Panc1 (cell line): ENCODE measurements around the gene C1orf198. TPM values are rescaled to one million over a fixed set of nuclear protein-coding genes. Genes with fewer than 3 reads are reported as not detected.

Experiments
- ATAC-seq: fragments of 200-7000 bp; cut with Tn5 transposase; 2 replicates; pipeline ENCODE4 v1.9.1; 2020; ENCODE audit warnings: mild to moderate bottlenecking, moderate library complexity
- BruUV-seq: library from RNA; stranded (reverse); fragments of 400-500 nt; replicated peaks from 2 replicates; lab custom pipeline; 2021; lab: Mats Ljungman, UMichigan
- CTCF ChIA-PET: fragments of 300-600 bp; sonication (Branson Sonifier 250); formaldehyde crosslinking; loops from one replicate; lab custom pipeline; 2022; ENCODE audit warnings: antibody characterized with exemption; lab: Charles Lee
- POLR2A ChIA-PET: fragments of 300-600 bp; sonication (Branson Sonifier 250); formaldehyde crosslinking; loops from one replicate; lab custom pipeline; 2022; ENCODE audit warnings: antibody characterized with exemption; lab: Charles Lee
- DNase-seq: peaks from one replicate; pipeline ENCODE4 v3.0.0-alpha.2; 2010; ENCODE audit warnings: low read depth, low spot score
- H3K27ac ChIP-seq: 2 replicates; pipeline ENCODE4 v1.5.1; 2011; ENCODE audit warnings: mild to moderate bottlenecking, low read length, inconsistent platforms
- H3K27me3 ChIP-seq: fragments of 200-500 bp; sonication (Bioruptor generic); 2 replicates; pipeline ENCODE4 v1.6.0; 2014; ENCODE audit warnings: low read length, inconsistent platforms; ENCODE audit not compliant: control insufficient read depth, insufficient read depth
- H3K36me3 ChIP-seq: fragments of 200-500 bp; sonication (Bioruptor generic); 2 replicates; pipeline ENCODE4 v1.5.1; 2014; ENCODE audit warnings: inconsistent platforms, mild to moderate bottlenecking, low read length, moderate library complexity; ENCODE audit not compliant: control insufficient read depth, insufficient read depth
- H3K4me1 ChIP-seq: 2 replicates; pipeline ENCODE4 v1.5.1; 2011; ENCODE audit warnings: inconsistent platforms, mild to moderate bottlenecking, low read length, moderate library complexity; ENCODE audit not compliant: control insufficient read depth, insufficient read depth
- H3K4me3 ChIP-seq, 2 experiments: 2 replicates each; pipeline ENCODE4 v1.5.1; 2011 to 2012; ENCODE audit warnings: low read depth in 2 of 2, low read length in 2 of 2, mild to moderate bottlenecking in 2 of 2, inconsistent platforms in 1 of 2, moderate library complexity in 1 of 2
- H3K9me3 ChIP-seq: fragments of 200-500 bp; sonication (Bioruptor generic); 2 replicates; pipeline ENCODE4 v1.5.1; 2014; ENCODE audit warnings: low read depth, mild to moderate bottlenecking, inconsistent platforms, low read length, moderate library complexity; ENCODE audit not compliant: control insufficient read depth, insufficient read depth
- CTCF ChIP-seq: fragments of 450-650 bp; IDR thresholded peaks from 2 replicates; pipeline ENCODE4 v1.5.1; 2017; ENCODE audit warnings: mild to moderate bottlenecking
- POLR2AphosphoS5 ChIP-seq: IDR thresholded peaks from 2 replicates; pipeline ENCODE4 v1.6.1; 2012; ENCODE audit warnings: mild to moderate bottlenecking, low read depth, low read length, moderate library complexity
- REST ChIP-seq, 2 experiments: IDR thresholded peaks; 2 replicates each; pipeline ENCODE4 v1.6.1; 2011 to 2012; ENCODE audit warnings: low read depth in 2 of 2, control low read depth in 1 of 2, low read length in 1 of 2, mild to moderate bottlenecking in 1 of 2, moderate library complexity in 1 of 2; ENCODE audit not compliant: insufficient read depth in 1 of 2
- SIN3A ChIP-seq: IDR thresholded peaks from 2 replicates; pipeline ENCODE4 v1.6.1; 2012; ENCODE audit warnings: low read depth, mild to moderate bottlenecking, low read length, moderate library complexity, borderline replicate concordance; ENCODE audit not compliant: insufficient read depth
- TCF7L2 ChIP-seq: IDR thresholded peaks from 2 replicates; pipeline ENCODE4 v1.6.1; 2011; ENCODE audit warnings: mild to moderate bottlenecking, low read depth, low read length, inconsistent platforms
- in situ Hi-C: cut with HindIII; loops from 2 replicates; pipeline ENCODE4 v1.10.0; 2016; ENCODE audit warnings: low sequenced_read_pairs, low pct_unique_long_range_greater_than_20kb
- intact Hi-C: fragments of 100-400 bp; cut with micrococcal nuclease; formaldehyde crosslinking; loops from one replicate; pipeline ENCODE4 v1.10.0; 2022; ENCODE audit not compliant: unreplicated experiment
- total RNA-seq: library from RNA; stranded (reverse); gene quantifications from one replicate; pipeline ENCODE4 v1.2.1, GENCODE V29; 2021; ENCODE audit not compliant: unreplicated experiment

The C1orf198 gene
- total RNA-seq, 1 experiment from 2014 or later: 33.6 TPM

- intact Hi-C loops (no loop called here), in situ Hi-C loops (no loop called here)
- no peak overlapping the region for H3K4me3 ChIP-seq
- ChIA-PET CTCF (no interaction called here), POLR2A (no interaction called here)
- no peak for ATAC-seq
- DNase-seq: no peak
- H3K36me3 ChIP-seq: no peaks in the 10 kb centered on the region
- H3K4me1 ChIP-seq: peaks cover 17% of the 10 kb centered on the region
- H3K27ac ChIP-seq: no peak overlapping the region
- no peaks in the 10 kb centered on the region for H3K9me3 ChIP-seq
- no TSS peak for BruUV-seq
- no peaks in the 10 kb centered on the region for H3K27me3 ChIP-seq
- TF ChIP-seq REST (IDR thresholded peaks at IDR 0.05; ENCODE audit: insufficient read depth in 1 of 2, low read depth in 2 of 2, low read length in 1 of 2): no peak
- TF ChIP-seq CTCF: no peak
- no peak for TF ChIP-seq POLR2AphosphoS5
- TF ChIP-seq SIN3A: no peak
- no peak for TF ChIP-seq TCF7L2
These were observed 47.8 kb downstream of the C1orf198 start for GRCh38 chr1:230820568-230820967.

- Histone ChIP-seq H3K4me1 (peaks cover 11% of the 10 kb centered on the region), H3K9me3 (no peaks in the 10 kb centered on the region), H3K27me3 (no peaks in the 10 kb centered on the region), H3K36me3 (no peaks in the 10 kb centered on the region), H3K4me3 (no peak overlapping the region), H3K27ac (no peak overlapping the region)
- ChIA-PET POLR2A (no interaction called here), CTCF (no interaction called here)
- TF ChIP-seq POLR2AphosphoS5 (no peak), SIN3A (no peak), CTCF (no peak), TCF7L2 (no peak), REST (IDR thresholded peaks at IDR 0.05; ENCODE audit: insufficient read depth in 1 of 2, low read depth in 2 of 2, low read length in 1 of 2) (no peak)
- ATAC-seq (no peak), DNase-seq (no peak)
- no TSS peak for BruUV-seq
- in situ Hi-C loops (no loop called here), intact Hi-C loops (loop anchor here (10.0 kb wide), 1 partner anchor 85 kb away; no protein-coding TSS in a partner anchor)
These were observed 48.3 kb downstream of the C1orf198 start for GRCh38 chr1:230819976-230820375.
